ENCODE measurements around the gene POSTN. TPM values are rescaled to one million over a fixed set of nuclear protein-coding genes. Genes with fewer than 3 reads are reported as not detected.
"Not testable (repeated sequence)": the region's sequence is repeated elsewhere in the genome, so short reads cannot be mapped to it uniquely, and the experiment has no call there.

Gene POSTN
- total RNA-seq, 1 donor from 2014 or later: not detected

DNA sequence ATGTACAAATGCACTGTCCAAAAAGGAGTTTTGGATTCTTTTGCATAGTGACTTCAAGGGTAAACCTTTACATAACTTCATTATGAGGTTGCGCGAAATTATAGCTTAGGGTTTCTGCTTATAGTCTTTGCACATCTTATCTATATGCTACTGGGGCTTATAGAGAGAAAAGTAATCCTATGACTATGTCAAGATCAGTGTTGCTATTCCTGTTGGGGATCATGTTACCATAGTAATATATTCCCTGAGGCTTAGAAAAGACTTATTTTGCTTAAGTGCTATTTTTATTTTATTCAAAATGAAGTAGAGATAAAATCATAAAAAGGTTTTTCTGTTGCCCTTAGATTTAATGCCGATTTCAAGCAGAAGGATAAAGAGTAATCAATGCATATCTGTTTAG lies 14.7 kb upstream of the POSTN start:
- no peak for DNase-seq
- no peaks in the 10 kb centered on the region for H3K9me3 Mint-ChIP-seq
- no peaks in the 10 kb centered on the region for H3K36me3 Mint-ChIP-seq (ENCODE audit: low read depth)
- no peak overlapping the region for H3K27ac Mint-ChIP-seq
- no peaks in the 10 kb centered on the region for H3K27me3 Mint-ChIP-seq
- no peaks in the 10 kb centered on the region for H3K4me1 Mint-ChIP-seq
- intact Hi-C loops (cut with micrococcal nuclease): no loop called here
- H3K4me3 Mint-ChIP-seq: no peak overlapping the region

DNA sequence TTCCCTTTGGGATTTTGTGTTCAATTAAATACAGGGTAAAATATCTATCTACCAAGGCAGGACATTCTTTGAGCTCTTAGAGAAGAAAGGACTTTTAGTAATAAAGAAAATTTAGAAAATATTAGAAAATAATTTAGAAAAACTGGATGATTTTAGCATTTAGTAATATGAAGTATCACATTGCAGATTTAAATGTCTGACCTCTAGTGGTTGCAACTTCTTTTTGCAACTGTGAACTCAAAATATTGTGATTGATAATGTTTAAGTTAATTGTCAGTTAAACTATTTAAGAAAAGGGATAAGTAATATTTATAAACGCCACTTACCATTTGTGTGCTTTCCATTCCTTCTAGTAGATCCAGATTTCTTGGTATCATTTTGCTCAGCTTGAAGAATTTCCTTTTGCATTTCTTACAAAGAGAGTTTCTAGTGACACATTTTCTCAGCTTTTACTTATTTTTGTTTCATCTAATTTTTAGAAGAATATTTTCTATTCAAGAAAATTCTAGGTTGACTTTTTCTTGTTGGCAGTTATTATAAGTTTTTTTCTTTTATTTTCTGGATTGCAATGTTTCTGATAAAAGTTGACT lies 10.3 kb upstream of the POSTN start:
- Mint-ChIP-seq H3K27ac (no peak overlapping the region), H3K4me3 (no peak overlapping the region), H3K27me3 (no peaks in the 10 kb centered on the region), H3K4me1 (no peaks in the 10 kb centered on the region), H3K9me3 (no peaks in the 10 kb centered on the region), H3K36me3 (ENCODE audit: low read depth) (no peaks in the 10 kb centered on the region)
- no peak for DNase-seq
- intact Hi-C loops (cut with micrococcal nuclease): loop anchor here (10.0 kb wide), 1 partner anchor 534 kb away; no protein-coding TSS in a partner anchor

DNA sequence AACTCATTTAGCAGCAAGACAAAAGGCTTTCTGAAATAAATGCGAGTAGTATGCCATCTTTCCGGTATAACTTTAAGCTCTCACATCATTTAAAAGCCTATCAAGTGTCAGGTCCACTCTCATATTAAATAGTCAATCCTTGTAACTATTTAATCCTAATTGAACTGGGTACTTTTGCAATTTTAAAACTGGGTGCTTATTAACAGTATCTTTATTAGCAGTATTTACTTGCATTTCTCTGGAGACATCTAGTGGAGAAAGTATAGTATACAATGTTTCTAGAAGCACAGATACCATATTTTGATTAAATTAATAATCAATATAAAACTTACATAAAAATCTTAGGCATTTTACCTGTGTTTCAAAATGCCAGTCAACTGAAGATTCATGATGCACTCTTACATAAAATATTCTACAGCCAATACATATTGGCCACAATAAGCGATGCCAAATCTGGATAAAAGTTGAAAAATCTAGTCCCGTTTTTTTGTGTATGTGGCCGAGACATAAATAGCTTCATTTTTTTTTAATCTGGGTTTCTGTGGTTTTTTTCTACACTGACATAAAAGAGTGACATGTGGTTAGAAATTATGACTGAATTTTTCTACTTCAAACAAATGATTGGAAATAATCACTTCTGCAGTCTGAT lies 4.3 kb upstream of the POSTN start:
- DNase-seq: no peak
- intact Hi-C loops (cut with micrococcal nuclease): loop anchor here (10.0 kb wide), 1 partner anchor 528 kb away; no protein-coding TSS in a partner anchor
- no peaks in the 10 kb centered on the region for H3K27me3 Mint-ChIP-seq
- no peaks in the 10 kb centered on the region for H3K9me3 Mint-ChIP-seq
- no peak overlapping the region for H3K4me3 Mint-ChIP-seq
- no peak overlapping the region for H3K27ac Mint-ChIP-seq
- H3K36me3 Mint-ChIP-seq (ENCODE audit: low read depth): no peaks in the 10 kb centered on the region
- H3K4me1 Mint-ChIP-seq: no peaks in the 10 kb centered on the region

DNA sequence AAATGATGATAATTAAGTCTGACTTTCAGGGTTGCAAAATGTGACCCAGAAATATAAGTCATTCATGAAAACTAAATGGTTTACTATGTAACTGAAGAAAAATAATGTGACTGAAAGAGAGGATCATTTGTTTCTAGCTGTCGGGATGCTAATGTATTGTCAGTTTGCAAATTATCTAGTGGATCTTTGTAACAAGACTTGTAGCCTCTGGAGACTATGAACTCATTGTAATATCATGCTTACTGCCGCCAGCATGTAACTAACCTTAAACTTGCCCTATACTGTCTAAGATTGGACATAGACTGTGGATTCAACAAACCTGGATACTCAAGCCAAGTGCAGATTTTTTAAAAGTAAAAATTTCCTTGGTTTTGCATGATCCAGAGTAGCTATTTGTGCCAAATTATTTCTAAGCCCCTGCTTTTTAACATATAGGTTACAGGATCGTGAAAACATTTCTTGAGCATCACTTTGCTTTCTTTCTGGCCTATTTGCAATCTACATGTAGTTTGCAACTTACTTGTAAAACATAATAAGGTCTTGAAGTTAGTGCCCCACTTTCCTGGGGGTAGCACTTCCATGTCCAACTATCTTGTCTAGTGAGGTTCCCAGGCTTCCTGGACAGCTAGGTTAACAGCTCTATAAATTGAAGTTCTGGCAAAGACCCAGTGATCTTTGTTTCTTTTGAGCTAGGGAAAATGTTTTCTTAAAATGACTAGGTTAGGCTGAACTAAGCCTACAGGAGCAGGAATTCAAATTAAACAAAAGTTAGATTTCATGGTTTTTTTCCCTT lies 3.3 kb upstream of the POSTN start:
- no peak for DNase-seq
- Mint-ChIP-seq H3K36me3 (ENCODE audit: low read depth) (no peaks in the 10 kb centered on the region), H3K9me3 (no peaks in the 10 kb centered on the region), H3K27ac (no peak overlapping the region), H3K27me3 (no peaks in the 10 kb centered on the region), H3K4me3 (no peak overlapping the region), H3K4me1 (no peaks in the 10 kb centered on the region)
- intact Hi-C loops (cut with micrococcal nuclease): loop anchor here (10.0 kb wide), 1 partner anchor 527 kb away; no protein-coding TSS in a partner anchor

DNA sequence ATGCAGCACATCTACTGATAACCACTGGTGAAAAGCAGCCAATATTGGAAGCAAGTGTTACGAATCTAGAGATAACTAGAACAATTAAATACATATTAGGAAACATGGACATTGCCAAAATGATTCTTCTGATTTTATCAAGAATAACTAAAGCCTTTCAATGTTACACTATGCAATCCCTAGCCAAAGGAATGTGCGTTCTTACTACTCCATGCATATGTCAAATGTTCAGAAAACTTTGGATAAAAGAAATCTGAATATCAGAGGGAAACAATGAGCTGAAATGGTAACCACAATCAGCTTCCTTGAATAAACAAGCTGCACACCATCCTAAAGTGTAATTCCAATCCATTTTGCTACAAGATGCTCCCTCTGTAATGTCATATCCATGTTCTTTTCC lies 951 bp upstream of the POSTN start:
- H3K36me3 Mint-ChIP-seq (ENCODE audit: low read depth): no peaks in the 10 kb centered on the region
- no peaks in the 10 kb centered on the region for H3K4me1 Mint-ChIP-seq
- H3K4me3 Mint-ChIP-seq: no peak overlapping the region
- no peak overlapping the region for H3K27ac Mint-ChIP-seq
- intact Hi-C loops (cut with micrococcal nuclease): no loop called here
- no peaks in the 10 kb centered on the region for H3K9me3 Mint-ChIP-seq
- DNase-seq: no peak
- no peaks in the 10 kb centered on the region for H3K27me3 Mint-ChIP-seq

DNA sequence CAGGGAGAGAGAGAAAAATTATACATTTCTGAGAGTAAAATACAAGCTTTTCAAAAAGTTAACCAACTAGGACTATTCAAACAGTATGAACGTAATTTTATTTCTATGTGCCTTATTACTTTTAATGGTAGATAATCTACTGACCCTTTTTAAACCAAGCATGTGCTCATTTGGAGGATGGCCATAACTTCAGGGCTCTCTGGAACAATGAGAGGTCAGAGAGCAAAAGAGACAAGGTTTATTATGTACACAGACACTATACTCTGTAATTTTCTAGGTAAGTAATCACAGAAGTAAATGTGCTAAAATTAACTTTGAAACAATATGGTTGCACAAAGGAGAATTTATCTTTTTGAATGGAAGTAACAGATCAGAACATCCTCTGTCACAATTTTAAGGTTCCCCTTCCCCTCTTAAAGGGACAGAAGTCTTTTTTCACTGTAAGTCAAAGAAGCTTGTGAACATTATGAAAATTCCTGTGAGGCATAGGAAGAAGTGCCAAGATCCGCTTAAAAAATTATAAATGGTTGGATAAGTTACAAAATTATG lies 1.0 kb downstream of the POSTN start:
- no peaks in the 10 kb centered on the region for H3K36me3 Mint-ChIP-seq (ENCODE audit: low read depth)
- H3K4me3 Mint-ChIP-seq: no peak overlapping the region
- no peaks in the 10 kb centered on the region for H3K9me3 Mint-ChIP-seq
- H3K27ac Mint-ChIP-seq: no peak overlapping the region
- no peaks in the 10 kb centered on the region for H3K27me3 Mint-ChIP-seq
- H3K4me1 Mint-ChIP-seq: no peaks in the 10 kb centered on the region
- no peak for DNase-seq
- intact Hi-C loops (cut with micrococcal nuclease): no loop called here

DNA sequence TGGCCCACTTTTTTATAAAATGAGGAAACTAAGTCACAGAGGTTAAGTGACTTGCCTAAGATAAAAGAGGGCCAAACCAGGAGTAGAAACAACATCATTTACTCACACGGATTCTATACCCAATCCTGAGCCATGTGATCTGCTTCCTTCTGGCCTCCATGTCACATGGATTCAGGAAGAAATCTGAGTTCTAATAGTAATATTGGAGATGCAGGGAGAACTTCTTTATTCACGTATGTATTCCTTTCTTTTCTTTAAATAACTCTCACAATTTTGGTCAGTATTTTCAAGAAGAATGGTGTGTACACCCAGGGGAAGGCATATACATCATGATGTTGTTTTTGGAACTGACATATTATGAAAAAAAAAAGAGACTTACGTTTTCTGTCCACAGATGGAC lies 1.8 kb downstream of the POSTN start:
- Mint-ChIP-seq H3K36me3 (ENCODE audit: low read depth) (no peaks in the 10 kb centered on the region), H3K4me1 (no peaks in the 10 kb centered on the region), H3K4me3 (no peak overlapping the region), H3K27me3 (no peaks in the 10 kb centered on the region), H3K27ac (no peak overlapping the region), H3K9me3 (no peaks in the 10 kb centered on the region)
- intact Hi-C loops (cut with micrococcal nuclease): no loop called here
- DNase-seq: no peak

DNA sequence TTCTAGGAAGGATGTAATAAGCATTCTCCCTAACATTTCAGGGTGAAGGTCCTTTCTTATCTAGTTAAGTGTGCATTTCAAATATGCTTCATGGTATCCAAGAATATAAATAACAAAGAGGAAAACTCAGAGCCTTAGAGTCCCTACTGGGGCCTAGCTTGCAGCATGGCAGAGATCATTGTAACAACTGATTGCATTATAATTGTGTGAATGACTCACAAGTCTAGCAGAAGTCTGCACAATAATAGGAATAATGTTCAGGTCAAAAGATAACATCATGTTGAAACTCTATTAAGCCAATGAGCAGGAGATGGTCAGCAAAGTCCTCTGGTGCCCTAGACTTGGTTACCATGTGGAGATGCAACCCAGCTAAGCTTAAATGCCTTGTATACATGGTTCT lies 3.4 kb downstream of the POSTN start:
- intact Hi-C loops (cut with micrococcal nuclease): no loop called here
- no peaks in the 10 kb centered on the region for H3K4me1 Mint-ChIP-seq
- no peaks in the 10 kb centered on the region for H3K27me3 Mint-ChIP-seq
- no peaks in the 10 kb centered on the region for H3K9me3 Mint-ChIP-seq
- DNase-seq: no peak
- no peak overlapping the region for H3K27ac Mint-ChIP-seq
- no peaks in the 10 kb centered on the region for H3K36me3 Mint-ChIP-seq (ENCODE audit: low read depth)
- no peak overlapping the region for H3K4me3 Mint-ChIP-seq

DNA sequence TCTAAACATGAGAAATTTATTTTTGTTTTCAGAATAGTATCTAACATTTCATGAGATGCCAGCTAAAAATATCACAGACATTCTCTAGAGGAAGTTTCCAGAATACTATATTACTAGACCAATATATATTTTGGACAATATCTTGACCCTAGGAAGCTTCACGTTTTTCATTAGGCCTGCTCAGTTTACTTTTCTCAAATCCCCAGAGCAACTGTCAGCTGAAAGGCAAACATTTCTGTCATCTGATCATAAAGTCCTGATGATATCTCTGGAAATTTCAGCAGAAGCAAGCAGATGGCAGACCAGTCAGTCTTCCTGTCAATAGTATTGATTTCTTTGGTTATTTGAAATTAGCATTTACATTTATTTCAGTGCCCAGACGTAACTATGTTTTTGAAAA lies 4.0 kb downstream of the POSTN start:
- Mint-ChIP-seq H3K4me1 (no peaks in the 10 kb centered on the region), H3K4me3 (no peak overlapping the region), H3K27me3 (no peaks in the 10 kb centered on the region), H3K27ac (no peak overlapping the region), H3K36me3 (ENCODE audit: low read depth) (no peaks in the 10 kb centered on the region), H3K9me3 (no peaks in the 10 kb centered on the region)
- intact Hi-C loops (cut with micrococcal nuclease): no loop called here
- DNase-seq: no peak

DNA sequence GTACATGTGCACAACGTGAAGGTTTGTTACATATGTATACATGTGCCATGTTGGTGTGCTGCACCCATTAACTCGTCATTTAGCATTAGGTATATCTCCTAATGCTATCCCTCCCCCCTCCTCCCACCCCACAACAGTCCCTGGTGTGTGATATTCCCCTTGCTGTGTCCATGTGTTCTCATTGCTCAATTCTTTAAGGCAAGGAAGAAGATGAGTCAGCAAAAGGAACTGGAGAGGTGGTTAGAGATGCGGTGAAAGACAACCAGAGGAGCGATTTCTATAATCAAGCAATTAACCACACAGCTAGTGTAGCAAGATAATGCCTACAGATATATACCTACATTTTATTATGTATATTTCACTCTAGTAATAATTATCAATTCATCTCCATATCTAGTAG lies 9.2 kb downstream of the POSTN start:
- H3K27ac Mint-ChIP-seq; H3K4me1 Mint-ChIP-seq; H3K36me3 Mint-ChIP-seq (ENCODE audit: low read depth); H3K9me3 Mint-ChIP-seq; intact Hi-C loops (cut with micrococcal nuclease); DNase-seq; H3K27me3 Mint-ChIP-seq; H3K4me3 Mint-ChIP-seq: not testable (repeated sequence)

DNA sequence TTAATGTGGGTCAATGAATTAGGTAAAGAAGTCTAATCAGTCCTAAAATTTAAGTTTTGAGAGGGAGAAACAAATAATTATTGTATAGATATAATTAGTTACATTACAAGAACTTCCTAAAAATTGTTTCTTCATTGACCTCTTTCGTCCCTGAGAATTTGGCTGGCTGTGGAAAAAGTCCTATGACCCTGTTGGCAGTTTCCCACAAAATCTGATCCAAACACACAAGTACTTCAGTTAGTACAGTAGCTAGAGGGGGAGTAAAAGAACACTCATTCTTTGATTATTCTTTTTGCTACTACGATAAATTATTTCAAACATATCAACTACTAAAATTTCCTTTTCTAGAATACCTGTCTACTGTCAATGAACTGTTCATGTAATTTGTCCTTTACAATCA lies 11.3 kb downstream of the POSTN start:
- Mint-ChIP-seq H3K27me3 (no peaks in the 10 kb centered on the region), H3K4me3 (no peak overlapping the region), H3K36me3 (ENCODE audit: low read depth) (no peaks in the 10 kb centered on the region), H3K4me1 (no peaks in the 10 kb centered on the region), H3K27ac (no peak overlapping the region), H3K9me3 (no peaks in the 10 kb centered on the region)
- no peak for DNase-seq
- intact Hi-C loops (cut with micrococcal nuclease): no loop called here

DNA sequence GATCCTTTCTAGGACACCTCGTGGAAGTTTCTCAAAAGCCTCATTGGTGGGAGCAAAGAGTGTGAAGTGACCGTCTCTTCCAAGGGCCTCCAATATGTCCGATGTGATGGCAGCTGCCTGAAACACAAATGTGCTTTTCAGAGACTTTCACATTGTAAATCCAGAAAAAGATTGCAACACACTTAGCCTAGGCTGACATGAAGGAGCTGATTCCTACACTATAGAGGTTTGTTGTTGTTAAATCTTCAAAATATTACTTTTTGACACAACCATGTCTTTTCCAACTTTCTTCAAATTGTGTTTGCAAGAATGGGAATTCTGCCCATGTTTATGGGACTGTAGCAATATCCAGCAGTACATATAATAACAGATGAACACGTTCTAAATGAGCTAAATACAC lies 12.4 kb downstream of the POSTN start:
- H3K4me3 Mint-ChIP-seq: no peak overlapping the region

DNA sequence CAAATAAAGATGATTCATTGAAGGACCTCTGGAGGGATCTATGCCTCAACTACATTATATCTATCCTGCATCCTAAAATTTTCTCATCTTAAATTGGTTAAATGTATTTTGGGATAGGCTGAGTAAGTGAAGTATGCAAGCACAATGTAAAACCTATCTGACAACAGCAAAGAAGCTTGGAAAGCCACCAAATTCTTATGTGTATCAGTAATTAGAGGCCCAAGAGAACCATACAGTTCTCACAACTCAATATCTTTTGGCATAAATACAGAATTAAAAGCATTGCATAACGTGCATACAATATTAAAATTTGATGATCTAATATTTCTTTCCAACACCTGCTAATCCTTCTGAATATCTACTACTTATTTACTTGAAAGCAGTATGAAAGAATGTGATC lies 13.0 kb downstream of the POSTN start:
- no peak overlapping the region for H3K4me3 Mint-ChIP-seq
- no peaks in the 10 kb centered on the region for H3K36me3 Mint-ChIP-seq (ENCODE audit: low read depth)
- H3K4me1 Mint-ChIP-seq: no peaks in the 10 kb centered on the region
- no peak overlapping the region for H3K27ac Mint-ChIP-seq
- no peaks in the 10 kb centered on the region for H3K9me3 Mint-ChIP-seq
- no peaks in the 10 kb centered on the region for H3K27me3 Mint-ChIP-seq
- no peak for DNase-seq
- intact Hi-C loops (cut with micrococcal nuclease): no loop called here

More for the DNA sequence above, 12.4 kb downstream of the POSTN start:
- intact Hi-C loops (cut with micrococcal nuclease): no loop called here
- H3K27me3 Mint-ChIP-seq: no peaks in the 10 kb centered on the region
- no peak for DNase-seq
- H3K36me3 Mint-ChIP-seq (ENCODE audit: low read depth): no peaks in the 10 kb centered on the region
- no peak overlapping the region for H3K27ac Mint-ChIP-seq
- H3K9me3 Mint-ChIP-seq: no peaks in the 10 kb centered on the region
- no peaks in the 10 kb centered on the region for H3K4me1 Mint-ChIP-seq

DNA sequence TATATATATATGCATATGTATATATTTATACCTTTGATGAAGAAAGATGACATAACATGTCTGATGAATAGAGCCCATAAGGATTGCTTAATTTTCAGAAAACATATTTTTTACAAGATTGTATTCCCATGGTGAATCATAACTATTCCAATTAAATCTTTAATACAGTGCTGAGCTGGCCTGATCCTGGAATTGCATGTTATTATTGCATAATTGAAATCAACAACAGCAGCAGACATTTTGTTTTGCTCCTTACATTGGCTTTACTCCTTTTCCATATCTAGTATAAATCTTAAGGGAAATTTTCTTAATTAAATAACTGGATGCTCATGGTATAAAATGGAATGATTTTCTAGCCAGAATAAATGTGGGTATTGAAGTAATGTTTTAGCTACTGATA lies 22.0 kb downstream of the POSTN start:
- no peaks in the 10 kb centered on the region for H3K9me3 Mint-ChIP-seq
- no peak overlapping the region for H3K27ac Mint-ChIP-seq
- intact Hi-C loops (cut with micrococcal nuclease): no loop called here
- H3K4me3 Mint-ChIP-seq: no peak overlapping the region
- no peaks in the 10 kb centered on the region for H3K4me1 Mint-ChIP-seq
- no peak for DNase-seq
- H3K36me3 Mint-ChIP-seq (ENCODE audit: low read depth): no peaks in the 10 kb centered on the region
- H3K27me3 Mint-ChIP-seq: no peaks in the 10 kb centered on the region
